GM18861 (cell line): ENCODE measurements around the gene OBSCN.
A peak's percentile ranks its signal among the peaks of the same experiment; 100 is the strongest.

ENCODE experiments used
- ATAC-seq: cut with Tn5 transposase; IDR thresholded peaks from one replicate; pipeline ENCODE4 v1.9.1; 2021; ENCODE audit not compliant: unreplicated experiment

Gene OBSCN

DNA sequence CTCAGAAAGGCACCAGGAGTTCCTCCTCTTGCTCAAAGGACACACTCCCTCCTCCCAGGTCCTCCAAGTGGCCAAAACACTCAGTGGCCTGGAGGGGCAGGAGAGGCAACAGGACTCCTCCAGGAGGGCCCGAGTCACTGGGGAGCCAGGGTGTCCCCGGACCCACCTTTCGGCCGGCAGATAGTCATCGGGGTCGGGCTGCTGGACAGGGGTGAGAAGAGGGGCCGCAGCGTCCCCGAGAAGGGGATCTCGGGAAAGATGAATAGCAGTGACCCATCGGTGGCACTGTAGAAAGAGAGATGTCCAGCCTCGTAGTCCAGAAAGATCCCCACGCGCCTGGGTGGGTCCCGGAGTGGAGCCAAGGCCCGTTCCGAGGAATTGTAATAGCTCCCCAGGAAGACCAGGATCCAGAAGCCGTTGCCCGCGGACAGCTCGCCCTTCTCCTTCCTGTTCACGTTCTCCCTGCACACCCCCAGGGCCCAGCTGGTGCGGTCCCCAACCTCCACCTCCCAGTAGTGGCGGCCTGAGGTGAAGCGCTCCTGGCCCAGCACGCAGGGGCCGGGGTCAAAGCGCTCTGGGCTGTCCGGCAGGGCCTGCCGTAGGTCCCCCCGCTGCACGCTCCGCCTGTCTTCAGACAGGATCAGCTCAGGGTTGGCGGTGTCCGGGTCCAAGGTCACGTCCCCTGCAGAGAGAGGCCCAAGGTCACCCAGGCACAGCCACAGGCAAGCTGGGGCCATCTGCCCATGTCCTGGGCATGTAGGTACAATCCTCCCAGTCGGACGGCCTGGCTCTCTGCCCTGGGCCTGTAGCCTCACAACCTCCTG, 186.9 kb downstream of the OBSCN start:
- no peak for ATAC-seq

DNA sequence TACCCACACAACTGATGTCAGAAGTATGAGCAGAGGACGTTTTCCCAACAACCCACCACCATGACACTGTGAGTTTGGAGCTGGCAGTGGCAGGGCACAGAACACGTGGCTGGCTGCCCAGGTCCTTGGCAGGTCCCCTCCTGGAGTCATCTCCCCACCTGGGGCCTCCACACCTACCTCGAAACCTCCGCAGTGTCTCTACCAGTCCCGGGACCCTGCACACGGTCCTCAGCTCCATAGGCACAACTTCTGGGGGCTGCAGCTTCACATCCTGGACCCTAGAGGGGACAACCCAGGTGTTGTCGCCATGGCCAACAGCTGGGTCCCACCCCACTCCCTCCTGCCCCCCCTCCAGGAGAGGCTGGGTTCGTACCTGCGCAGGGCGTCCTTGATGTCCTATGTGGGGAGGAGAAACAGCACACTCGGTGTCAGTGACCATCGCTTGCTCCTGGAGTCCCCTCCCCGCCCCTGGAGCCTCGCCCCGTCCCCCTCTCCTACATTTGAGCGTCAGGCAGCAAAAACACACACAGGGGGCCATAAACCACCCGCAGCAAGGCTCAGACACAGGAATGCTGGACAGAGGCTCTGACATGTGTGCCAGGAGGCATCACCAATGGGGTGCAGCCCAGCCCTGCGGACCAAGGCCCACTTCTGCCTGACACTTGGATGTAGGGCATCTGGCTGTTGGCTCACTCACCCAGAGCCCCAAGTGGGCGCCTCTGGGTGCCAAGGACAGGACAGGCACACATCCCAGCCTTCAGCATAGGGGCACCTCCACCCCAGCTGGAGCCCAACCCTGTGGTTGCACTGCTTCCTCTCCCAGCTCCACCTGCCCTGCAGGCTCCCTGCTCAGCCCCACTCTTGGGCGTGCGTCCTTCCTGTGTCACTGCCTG, 189.2 kb downstream of the OBSCN start:
- ATAC-seq = no peak

DNA sequence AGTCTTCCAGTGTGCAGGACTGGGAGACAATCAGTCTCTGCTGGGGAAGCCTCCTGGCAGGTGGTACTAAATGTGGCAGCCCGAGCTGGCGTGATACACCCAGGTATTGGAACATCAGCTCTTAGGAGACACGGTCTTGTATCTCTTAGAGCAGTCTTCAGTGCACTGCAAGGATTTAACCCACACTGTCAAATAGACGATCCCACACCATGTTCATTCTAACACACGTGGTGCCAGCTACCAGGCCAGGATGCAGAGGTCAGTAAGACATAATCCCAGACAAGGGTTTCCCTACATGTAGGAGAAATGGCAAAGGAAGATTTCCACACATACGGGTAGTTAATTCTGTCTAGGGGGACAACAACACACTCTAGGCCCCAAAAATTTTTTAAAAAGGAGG, 190.1 kb downstream of the OBSCN start:
- no peak for ATAC-seq

DNA sequence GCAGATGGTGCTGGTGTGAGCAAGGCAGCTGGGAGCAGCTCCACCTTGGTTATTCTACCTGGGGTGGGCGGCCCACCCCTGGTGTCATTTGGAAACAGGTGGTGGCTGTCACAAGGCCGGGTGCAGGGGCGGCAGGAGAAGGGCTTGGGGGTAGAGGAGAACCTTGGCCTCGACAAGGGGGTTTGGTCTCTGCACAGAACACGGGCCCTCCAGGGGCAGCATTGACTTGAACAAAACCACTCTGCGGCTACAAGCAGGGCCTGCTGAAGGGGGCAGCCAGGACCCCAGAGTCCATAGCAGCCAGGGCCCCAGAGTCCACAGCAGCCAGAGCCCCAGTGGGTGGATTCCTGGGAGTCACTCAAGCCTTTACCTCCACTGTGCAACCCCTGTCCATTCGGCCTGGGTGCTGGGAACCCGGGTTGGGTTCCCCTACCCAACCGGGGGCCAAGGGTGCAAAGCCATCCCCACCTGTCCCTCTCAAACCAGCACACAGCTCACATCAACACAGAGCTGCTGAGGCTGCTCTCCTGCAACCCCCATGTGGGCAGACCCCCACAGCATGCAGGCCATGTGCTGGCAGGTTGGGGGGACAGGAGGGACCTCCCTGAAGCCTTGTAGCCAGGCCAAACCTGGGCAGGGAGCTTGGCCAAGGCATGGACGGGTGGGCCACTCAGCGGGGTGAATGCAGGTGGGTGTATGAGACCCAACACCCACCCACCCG, 191.1 kb downstream of the OBSCN start:
- ATAC-seq = no peak

DNA sequence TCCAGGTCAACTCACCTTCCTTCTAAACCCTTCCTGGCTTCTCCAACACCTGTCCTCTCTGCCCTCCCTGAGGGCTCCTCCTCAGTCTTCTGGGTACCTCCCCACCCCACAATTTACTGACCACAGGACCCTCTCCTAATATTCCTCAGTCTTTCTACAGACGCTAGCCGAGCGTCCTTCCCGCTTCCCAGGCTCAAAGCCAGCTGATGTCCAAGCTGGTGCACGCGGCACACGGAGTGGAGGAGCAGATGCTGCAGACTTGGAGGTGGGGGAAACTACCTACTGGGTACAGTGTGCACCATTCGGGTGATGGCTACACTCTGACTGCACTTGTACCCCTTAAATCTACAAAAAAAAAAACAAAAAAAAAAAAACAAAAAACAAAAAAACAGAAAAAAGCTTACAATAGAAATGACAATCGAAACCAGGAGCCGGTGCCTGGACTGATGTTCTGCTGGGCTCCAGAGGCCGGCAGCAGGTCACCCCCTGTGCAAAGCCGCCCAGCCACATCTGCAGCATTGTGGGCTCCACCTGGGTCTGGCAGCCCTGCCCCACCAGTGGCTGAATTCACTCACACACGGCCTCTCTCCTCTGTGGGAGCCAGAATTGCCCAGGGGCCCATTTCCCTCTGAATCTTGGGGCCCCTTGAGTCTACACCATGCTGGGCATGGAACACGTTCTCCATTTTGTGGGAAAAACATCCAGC, 191.8 kb downstream of the OBSCN start:
- ATAC-seq = no peak

DNA sequence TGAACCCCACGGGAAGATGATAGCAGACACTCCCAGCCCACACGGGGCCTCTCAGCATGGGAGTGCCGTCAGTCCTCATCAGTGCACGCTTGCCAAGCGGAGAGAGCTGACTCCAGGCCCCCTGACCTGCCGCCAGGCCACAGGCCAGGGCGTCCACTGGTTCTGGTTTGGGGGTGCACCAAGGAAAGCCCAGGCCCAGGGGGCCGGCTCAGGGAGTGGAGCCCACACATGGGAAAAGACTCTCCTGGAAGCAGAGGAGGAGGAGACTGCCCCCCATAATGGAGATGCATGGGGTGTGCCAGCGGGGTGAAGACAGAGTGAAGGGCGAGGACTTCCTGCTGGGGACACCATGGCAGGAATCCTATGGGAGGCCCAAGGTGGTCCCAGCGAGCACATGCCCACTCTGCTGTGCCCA, 192.4 kb downstream of the OBSCN start:
- no peak for ATAC-seq

DNA sequence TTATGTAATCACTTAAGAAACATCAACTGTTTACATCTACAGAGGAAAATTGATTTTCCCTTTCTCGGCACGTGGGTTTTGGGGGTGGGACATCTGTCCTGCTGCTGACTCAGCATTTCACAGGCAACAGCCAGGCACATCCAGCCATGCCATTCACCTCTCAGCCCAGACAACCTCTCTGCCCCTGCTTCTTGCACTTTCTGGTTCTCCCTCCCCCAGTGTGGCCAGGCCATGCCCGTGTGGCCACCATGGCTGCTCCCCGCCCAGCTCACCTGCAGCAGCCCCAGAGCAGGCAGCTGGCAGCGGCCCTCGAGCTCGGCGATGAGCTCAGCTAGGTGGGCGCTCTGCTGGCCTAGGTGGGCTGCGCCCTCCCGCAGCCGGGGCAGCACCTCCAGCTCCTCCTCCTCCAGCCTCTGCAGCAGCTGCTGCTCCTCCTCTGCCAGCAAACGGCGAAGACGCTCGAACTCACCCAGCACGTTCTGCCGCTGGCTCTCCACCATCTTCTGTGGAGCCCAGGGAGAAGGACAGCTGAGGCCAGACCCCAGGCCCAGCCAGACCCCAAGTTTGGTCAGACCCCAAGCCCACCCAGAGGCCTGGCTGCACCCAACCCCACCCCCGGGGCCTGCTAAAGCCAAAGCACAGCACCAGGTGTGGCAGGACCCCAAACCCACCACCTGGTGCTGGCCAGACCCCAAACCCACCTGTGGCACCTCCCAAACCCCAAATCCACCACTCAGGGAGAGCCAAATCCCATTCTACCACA, 193.0 kb downstream of the OBSCN start:
- no peak for ATAC-seq

DNA sequence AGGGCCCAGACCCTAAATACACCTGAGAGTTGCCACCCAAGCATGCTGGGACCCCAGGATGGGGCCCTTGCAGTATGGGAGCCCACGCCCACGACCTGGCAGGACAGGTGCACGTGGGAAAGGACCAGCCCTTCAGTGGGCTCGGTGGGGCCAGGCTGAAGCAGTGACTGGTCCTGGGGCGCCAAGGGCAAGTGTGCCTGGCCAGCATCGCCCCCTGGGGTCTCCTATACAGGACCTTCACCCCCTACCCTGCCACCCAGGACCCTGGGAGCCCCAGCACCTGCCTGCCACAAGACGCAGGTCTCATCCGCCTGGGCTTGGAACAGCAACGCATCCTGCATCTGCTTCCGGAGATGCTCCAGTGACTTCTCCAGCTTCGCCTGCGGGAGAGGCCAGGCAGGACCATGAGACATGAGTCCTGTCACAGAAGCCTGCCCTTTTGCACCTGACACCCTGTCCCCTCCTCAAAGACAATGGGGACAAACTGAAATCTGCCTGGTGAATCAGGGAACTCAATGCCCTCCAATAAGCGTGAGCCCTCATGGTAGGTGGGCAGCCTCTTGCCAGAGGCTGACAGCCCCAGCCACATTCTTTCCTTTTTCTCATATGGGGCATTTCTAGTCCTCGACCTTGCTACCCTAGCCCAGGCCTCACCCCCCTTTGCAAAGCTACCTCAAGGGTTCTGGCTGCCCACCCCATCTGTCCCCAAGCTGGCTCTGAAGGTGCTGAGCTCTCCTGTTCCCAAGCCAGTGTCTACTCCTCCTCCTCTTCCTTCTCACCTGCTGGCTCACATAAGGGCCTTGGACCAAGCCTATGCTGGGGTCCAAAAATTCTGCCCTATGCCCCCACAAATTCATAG, 194.2 kb downstream of the OBSCN start:
- ATAC-seq = no peak

DNA sequence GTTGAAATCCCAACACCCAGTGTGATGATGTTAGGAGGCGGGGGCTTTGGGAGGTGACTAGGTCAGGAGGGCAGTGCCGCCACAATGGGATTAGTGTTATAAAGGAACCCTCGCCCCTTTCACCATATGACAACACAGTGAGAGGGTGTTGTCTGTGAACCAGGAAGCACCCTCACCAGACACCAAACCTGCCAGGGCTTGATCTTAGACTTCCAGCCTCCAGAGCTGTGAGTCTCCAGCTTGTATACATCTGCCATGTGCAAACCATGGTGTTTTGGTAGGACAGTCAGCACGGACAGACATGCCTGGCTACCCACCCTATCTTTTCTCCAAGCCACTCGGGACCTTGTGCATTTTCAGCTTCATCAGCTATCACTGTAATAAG, 194.8 kb downstream of the OBSCN start:
- ATAC-seq = no peak

DNA sequence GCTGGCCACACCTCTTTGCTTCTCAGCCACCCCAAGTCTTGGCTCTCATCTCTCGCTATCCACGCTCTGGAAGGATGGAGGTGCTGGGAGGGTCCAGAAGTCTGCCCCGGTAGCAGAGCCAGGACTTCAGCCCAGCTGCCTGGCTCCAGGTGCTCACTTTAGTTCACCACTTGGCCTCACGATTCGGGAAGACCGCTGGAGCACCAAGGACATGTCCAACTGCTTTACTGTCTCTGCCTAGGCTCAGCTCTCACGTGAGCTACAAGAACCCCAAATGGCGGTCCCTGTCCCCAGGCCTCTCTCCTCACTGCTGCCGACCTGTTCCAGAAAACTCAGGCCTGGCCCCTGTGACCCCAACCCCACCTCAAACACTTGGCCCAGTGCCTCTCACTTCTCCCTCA, 195.4 kb downstream of the OBSCN start:
- ATAC-seq = no peak

DNA sequence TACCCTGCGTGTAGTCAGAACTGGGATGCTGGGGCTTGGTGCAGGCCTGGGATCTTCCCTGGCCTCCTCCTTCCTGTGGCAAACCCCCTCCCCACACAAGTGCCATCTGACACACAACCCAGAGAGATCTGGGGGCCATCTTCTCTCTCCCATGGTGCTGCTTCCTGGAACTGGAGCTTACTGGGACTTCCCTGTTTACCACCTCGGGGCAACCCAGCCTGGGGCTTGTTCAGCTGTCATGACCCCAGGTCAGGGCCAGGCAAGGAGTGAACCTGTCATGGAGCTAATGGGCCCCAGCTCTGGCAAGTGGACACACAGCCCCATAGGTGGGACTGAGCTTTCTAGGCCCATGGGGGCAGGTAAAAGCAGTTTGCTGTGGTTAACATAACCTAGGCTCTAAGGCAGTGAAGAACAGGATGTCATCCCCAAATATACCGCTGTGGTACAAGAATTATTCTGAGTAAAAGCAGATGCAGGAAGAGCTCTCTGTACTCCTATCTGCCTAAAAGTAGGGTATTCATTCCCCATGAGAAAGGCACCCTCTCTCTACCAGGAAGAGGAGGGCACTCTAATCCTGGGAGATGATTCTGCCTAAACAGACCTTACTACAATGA, 196.4 kb downstream of the OBSCN start:
- ATAC-seq = no peak

DNA sequence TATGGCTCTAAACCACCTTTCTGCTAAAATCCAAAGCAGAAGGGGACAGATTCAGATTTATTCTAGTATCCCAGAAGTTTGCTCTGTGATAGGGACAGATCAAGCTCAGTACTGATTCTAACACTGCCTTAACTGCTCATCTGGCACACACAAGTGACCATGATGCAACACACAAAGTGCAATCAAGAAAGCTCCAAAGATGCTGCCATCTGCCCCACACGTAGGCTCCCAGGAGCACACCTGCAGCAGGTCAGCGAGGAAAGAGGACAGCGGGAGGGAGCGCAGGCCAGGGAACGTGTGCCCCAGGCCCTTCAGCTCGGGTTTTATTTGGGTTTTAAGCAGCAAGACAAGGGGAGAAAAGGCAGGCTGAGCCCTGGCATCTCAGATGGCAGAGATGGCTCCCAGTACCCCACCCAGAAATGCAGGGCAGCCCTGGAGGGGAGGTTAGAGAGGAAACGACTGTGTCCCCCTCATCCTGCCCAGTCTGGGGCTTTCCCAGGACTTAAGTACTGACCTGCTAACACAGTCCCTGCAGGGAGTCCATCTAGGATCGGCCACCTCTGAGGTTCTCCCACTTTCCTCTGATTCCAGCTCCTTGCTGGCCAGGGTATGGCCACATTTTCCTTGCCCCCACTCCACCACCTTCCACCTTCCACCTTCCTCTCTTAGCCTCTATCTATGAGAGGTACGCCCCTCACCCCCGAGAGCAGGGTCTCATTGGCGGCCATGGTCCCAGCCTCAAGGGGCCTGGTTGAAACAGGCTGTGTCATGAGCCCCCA, 197.5 kb downstream of the OBSCN start:
- ATAC-seq = no peak

DNA sequence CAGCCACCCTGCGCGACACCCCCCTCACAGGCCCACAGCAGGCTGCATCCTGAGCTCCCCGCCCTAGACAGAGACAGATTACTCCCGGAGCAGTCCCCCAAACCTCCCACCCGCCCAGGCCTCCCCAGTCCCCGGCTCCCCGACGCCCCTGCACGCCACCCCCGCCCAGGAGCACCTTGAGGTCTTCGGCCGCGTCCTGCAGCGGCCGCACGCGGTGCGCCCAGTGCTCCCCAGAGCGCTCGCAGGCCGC, 198.1 kb downstream of the OBSCN start:
- ATAC-seq = peak; percentile 13

DNA sequence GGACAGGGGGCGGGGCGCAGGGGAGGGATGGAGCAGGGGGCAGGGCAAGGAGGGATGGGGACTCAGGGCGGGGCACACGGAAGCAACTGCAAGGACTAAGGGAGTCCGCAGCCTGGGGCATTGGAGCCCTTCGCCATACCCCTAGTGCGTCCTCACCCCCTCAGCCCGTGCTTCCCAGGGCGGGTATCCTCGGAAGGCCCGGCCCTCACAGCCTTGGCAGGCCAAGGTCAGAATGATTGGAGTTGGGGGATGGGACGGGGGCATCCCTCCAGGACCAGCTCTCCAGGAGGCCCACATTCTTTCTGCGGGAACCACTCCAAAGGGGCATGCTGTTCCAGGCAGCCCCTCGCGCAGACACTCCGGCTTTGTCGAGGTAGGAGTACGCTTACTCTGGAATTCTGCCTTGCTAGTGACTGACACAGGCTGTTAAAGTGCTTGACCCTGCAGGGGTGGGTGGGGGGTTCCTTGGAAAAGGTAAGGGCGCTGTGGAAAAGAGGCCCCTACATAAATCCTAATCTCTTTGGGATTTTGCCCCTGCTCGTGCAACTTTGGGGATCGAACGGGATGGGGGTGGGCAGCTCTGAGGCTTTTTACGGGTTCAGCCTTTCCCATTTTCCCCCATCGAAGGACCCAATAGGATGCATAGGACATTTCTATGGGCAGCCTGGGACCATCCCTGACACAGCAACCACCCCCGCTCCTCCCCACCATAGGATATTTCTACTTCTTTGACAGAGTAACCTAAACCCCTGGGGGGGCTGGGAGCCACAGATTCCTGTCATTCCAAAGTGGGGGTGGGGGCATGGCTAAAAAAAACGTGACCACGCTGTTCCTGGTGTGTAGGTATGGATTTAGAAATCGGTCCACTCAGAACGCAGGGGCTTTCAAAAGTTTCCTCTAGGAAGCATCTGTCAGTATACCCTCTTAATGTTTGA, 199.5 kb downstream of the OBSCN start:
- ATAC-seq = no peak

DNA sequence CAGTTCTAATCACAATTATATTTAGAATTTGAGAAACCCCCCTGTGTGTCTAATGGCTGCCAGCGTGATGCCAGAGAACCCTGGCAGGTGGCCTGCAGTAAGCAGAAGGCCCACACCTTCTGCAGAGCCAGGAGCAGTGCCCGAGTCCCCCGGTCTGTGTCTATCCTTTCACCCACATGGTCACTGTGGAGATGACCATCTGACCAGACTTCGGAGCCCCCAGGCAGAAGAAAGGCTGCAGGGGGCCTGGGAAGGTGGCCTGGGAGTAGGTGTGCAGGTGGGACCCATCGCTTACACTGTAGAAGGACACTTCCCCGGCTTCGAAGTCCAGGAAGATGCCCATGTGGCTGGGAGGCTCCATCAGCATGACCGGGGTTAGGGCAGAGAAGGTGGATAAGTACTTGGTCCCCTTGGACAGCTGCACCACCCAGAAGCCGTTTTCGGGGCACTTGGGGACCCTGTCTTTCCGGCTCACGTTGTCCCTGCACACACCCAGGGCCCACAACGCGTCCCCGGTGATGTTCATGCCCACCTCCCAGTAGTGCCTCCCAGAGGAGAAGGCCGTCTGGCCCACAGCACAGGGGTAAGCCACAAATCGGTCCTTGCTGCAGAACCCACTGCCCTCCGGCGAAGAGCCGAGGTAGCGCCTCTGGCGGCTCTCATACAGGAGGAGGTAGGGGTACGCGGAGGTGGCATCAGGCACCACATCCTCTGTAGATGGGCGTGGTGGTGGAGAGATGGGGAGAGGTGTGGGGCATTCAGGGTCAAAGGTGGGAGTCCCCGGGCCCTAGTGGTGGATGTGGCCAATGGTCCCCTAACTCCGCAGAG, 200.4 kb downstream of the OBSCN start:
- ATAC-seq = no peak
